ENCODE data around the gene VWC2. TPM values are rescaled to one million over a fixed set of nuclear protein-coding genes. Genes with fewer than 3 reads are reported as not detected.

VWC2 gene
- total and polyA plus RNA-seq, 2 donors (not counting 1 experiment from before 2014, with no cell fraction given) = not detected

GRCh38 chr7:49875336-49875735 is 101.9 kb downstream of the VWC2 start:
- Histone ChIP-seq H3K36me3 (ENCODE audit: control insufficient read depth, insufficient read depth, low read length) (no peaks in the 10 kb centered on the region), H3K27me3 (ENCODE audit: control insufficient read depth, insufficient read depth, low read length) (no peaks in the 10 kb centered on the region), H3K9ac (ENCODE audit: insufficient read depth, low read length) (no peak overlapping the region), H3K4me1 (ENCODE audit: control insufficient read depth, extremely low read depth, insufficient read depth, low read length) (no peaks in the 10 kb centered on the region), H3K4me3 (replicated peaks in 1 of 4; ENCODE audit: control extremely low read depth in 1 of 4, insufficient read depth in 1 of 4, low read depth in 3 of 4, low read length in 4 of 4) (no peak overlapping the region), H3K27ac (ENCODE audit: insufficient read depth, low read length) (no peak overlapping the region), H3K79me2 (ENCODE audit: control insufficient read depth, insufficient read depth, low read length) (no peaks in the 10 kb centered on the region), H4K20me1 (ENCODE audit: control insufficient read depth, extremely low read depth, insufficient read depth, low read length) (no peaks in the 10 kb centered on the region), H3K4me2 (ENCODE audit: extremely low read depth, insufficient read depth, low read length) (no peak overlapping the region), H2AFZ (ENCODE audit: low read length) (no peak overlapping the region), H3K9me3 (ENCODE audit: control insufficient read depth, insufficient read depth, low read depth, low read length) (no peaks in the 10 kb centered on the region)
- TF ChIP-seq EZH2 (IDR thresholded peaks at IDR 0.05; ENCODE audit: low read length, missing control alignments) = no peak
- TF ChIP-seq, protein P1, sequence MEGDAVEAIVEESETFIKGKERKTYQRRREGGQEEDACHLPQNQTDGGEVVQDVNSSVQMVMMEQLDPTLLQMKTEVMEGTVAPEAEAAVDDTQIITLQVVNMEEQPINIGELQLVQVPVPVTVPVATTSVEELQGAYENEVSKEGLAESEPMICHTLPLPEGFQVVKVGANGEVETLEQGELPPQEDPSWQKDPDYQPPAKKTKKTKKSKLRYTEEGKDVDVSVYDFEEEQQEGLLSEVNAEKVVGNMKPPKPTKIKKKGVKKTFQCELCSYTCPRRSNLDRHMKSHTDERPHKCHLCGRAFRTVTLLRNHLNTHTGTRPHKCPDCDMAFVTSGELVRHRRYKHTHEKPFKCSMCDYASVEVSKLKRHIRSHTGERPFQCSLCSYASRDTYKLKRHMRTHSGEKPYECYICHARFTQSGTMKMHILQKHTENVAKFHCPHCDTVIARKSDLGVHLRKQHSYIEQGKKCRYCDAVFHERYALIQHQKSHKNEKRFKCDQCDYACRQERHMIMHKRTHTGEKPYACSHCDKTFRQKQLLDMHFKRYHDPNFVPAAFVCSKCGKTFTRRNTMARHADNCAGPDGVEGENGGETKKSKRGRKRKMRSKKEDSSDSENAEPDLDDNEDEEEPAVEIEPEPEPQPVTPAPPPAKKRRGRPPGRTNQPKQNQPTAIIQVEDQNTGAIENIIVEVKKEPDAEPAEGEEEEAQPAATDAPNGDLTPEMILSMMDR (conservative IDR thresholded peaks at IDR 0.05 in 1 of 2, IDR thresholded peaks at IDR 0.05 in 1 of 2; ENCODE audit: low read depth in 1 of 2, low read length in 2 of 2) = no peak
- no peak for DNase-seq (ENCODE audit: low read depth in 2 of 2)

DNA sequence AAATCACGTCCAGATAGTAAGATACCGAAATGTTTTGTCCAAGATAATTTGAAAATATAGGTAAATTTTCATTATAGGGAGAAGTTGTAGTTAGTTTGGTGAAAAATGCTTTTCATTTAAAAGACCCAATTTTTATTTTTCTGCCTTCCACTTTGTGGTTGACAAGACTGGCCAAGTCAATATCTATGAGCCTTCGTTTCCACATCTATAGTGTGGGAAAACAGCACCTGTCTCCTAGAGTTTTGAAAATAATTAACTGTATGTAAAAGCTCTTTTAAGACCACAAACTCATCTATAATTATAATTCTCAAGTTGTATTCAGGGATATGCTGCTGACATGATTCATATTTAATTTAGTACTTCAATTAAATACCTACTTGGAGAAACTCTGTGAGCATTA is 102.8 kb downstream of the VWC2 start:
- no peaks in the 10 kb centered on the region for H3K9me3 ChIP-seq (ENCODE audit: control insufficient read depth, insufficient read depth, low read depth, low read length)
- DNase-seq (ENCODE audit: low read depth in 2 of 2) = no peak
- H2AFZ ChIP-seq (ENCODE audit: low read length) = no peak overlapping the region
- H3K4me2 ChIP-seq (ENCODE audit: extremely low read depth, insufficient read depth, low read length) = no peak overlapping the region
- H3K27ac ChIP-seq (ENCODE audit: insufficient read depth, low read length) = no peak overlapping the region
- no peak for TF ChIP-seq EZH2 (IDR thresholded peaks at IDR 0.05; ENCODE audit: low read length, missing control alignments)
- H3K79me2 ChIP-seq (ENCODE audit: control insufficient read depth, insufficient read depth, low read length) = no peaks in the 10 kb centered on the region
- H4K20me1 ChIP-seq (ENCODE audit: control insufficient read depth, extremely low read depth, insufficient read depth, low read length) = no peaks in the 10 kb centered on the region
- no peak overlapping the region for H3K9ac ChIP-seq (ENCODE audit: insufficient read depth, low read length)
- H3K27me3 ChIP-seq (ENCODE audit: control insufficient read depth, insufficient read depth, low read length) = no peaks in the 10 kb centered on the region
- no peak overlapping the region for H3K4me3 ChIP-seq (replicated peaks in 1 of 4; ENCODE audit: control extremely low read depth in 1 of 4, insufficient read depth in 1 of 4, low read depth in 3 of 4, low read length in 4 of 4)
- H3K4me1 ChIP-seq (ENCODE audit: control insufficient read depth, extremely low read depth, insufficient read depth, low read length) = no peaks in the 10 kb centered on the region
- H3K36me3 ChIP-seq (ENCODE audit: control insufficient read depth, insufficient read depth, low read length) = no peaks in the 10 kb centered on the region

GRCh38 chr7:49878089-49878488 is 104.7 kb downstream of the VWC2 start:
- Histone ChIP-seq H3K36me3 (ENCODE audit: control insufficient read depth, insufficient read depth, low read length) (no peaks in the 10 kb centered on the region), H3K9me3 (ENCODE audit: control insufficient read depth, insufficient read depth, low read depth, low read length) (no peaks in the 10 kb centered on the region), H4K20me1 (ENCODE audit: control insufficient read depth, extremely low read depth, insufficient read depth, low read length) (no peaks in the 10 kb centered on the region), H3K4me2 (ENCODE audit: extremely low read depth, insufficient read depth, low read length) (no peak overlapping the region), H3K27ac (ENCODE audit: insufficient read depth, low read length) (no peak overlapping the region), H3K4me1 (ENCODE audit: control insufficient read depth, extremely low read depth, insufficient read depth, low read length) (no peaks in the 10 kb centered on the region), H3K9ac (ENCODE audit: insufficient read depth, low read length) (no peak overlapping the region), H2AFZ (ENCODE audit: low read length) (no peak overlapping the region), H3K4me3 (replicated peaks in 1 of 4; ENCODE audit: control extremely low read depth in 1 of 4, insufficient read depth in 1 of 4, low read depth in 3 of 4, low read length in 4 of 4) (no peak overlapping the region), H3K27me3 (ENCODE audit: control insufficient read depth, insufficient read depth, low read length) (no peaks in the 10 kb centered on the region), H3K79me2 (ENCODE audit: control insufficient read depth, insufficient read depth, low read length) (no peaks in the 10 kb centered on the region)
- TF ChIP-seq, protein P1 (conservative IDR thresholded peaks at IDR 0.05 in 1 of 2, IDR thresholded peaks at IDR 0.05 in 1 of 2; ENCODE audit: low read depth in 1 of 2, low read length in 2 of 2) = no peak
- no peak for TF ChIP-seq EZH2 (IDR thresholded peaks at IDR 0.05; ENCODE audit: low read length, missing control alignments)
- no peak for DNase-seq (ENCODE audit: low read depth in 2 of 2)
